ENCODE measurements around the gene PITX3. TPM values are rescaled to one million over a fixed set of nuclear protein-coding genes. Genes with fewer than 3 reads are reported as not detected.

Gene PITX3
- total RNA-seq, 6 donors from 2014 or later, result 0.61 TPM; not detected in 5

GRCh38 chr10:102202386-102202785 is 38.9 kb downstream of the PITX3 start:
- no peak for TF ChIP-seq POLR2AphosphoS5 (IDR thresholded peaks at IDR 0.05)
- 86% methylated on average over 1 of the region's 1 CpG for WGBS, 2 donors
- Histone ChIP-seq H3K27ac (no peak overlapping the region), H3K9me3 (peaks cover 4 to 12% (median 9%) of the 10 kb centered on the region in 4 donors), H3K27me3 (no peaks in the 10 kb centered on the region), H3K36me3 (no peaks in the 10 kb centered on the region), H3K4me1 (no peaks in the 10 kb centered on the region), H3K4me3 (no peak overlapping the region)
- no peak for DNase-seq
- ATAC-seq (ENCODE audit: low FRiP score in 2 of 2), result no peak

GRCh38 chr10:102200751-102201640 is 40.3 kb downstream of the PITX3 start:
- no peaks in the 10 kb centered on the region for H3K27me3 ChIP-seq
- WGBS, 2 donors, result 76 to 88% methylated on average over 4 to 26 of the region's 34 CpGs
- DNase-seq, result peak in 1 of 2 donors; percentile 75

GRCh38 chr10:102198027-102198426 is 43.3 kb downstream of the PITX3 start:
- no peaks in the 10 kb centered on the region for H3K4me1 ChIP-seq
- no peak overlapping the region for H3K27ac ChIP-seq
- H3K27me3 ChIP-seq, result no peaks in the 10 kb centered on the region
- DNase-seq (no peak), ATAC-seq (ENCODE audit: low FRiP score in 2 of 2) (no peak)
- WGBS, 2 donors, result 68 to 78% methylated on average over 2 of the region's 2 CpGs
- H3K9me3 ChIP-seq, result no peaks in the 10 kb centered on the region
- no peak overlapping the region for H3K4me3 ChIP-seq
- no peak for TF ChIP-seq POLR2A (IDR thresholded peaks at IDR 0.05)
- TF ChIP-seq CTCF (IDR thresholded peaks at IDR 0.05), result no peak
- no peak for TF ChIP-seq EP300 (IDR thresholded peaks at IDR 0.05)
- no peak for TF ChIP-seq POLR2AphosphoS5 (IDR thresholded peaks at IDR 0.05)
- no peaks in the 10 kb centered on the region for H3K36me3 ChIP-seq

More at GRCh38 chr10:102200751-102201640, 40.3 kb downstream of the PITX3 start:
- H3K36me3 ChIP-seq, result no peaks in the 10 kb centered on the region
- TF ChIP-seq EP300 (IDR thresholded peaks at IDR 0.05), result no peak
- TF ChIP-seq CTCF (IDR thresholded peaks at IDR 0.05), result no peak
- no peak for TF ChIP-seq POLR2A (IDR thresholded peaks at IDR 0.05)
- TF ChIP-seq POLR2AphosphoS5 (IDR thresholded peaks at IDR 0.05), result no peak
- H3K4me3 ChIP-seq, result no peak overlapping the region
- H3K9me3 ChIP-seq, result peaks cover 4 to 12% (median 9%) of the 10 kb centered on the region in 4 donors
- no peak overlapping the region for H3K27ac ChIP-seq
- no peak for ATAC-seq (ENCODE audit: low FRiP score in 2 of 2)
- H3K4me1 ChIP-seq, result no peaks in the 10 kb centered on the region

GRCh38 chr10:102196893-102197292 is 44.4 kb downstream of the PITX3 start:
- Histone ChIP-seq H3K4me3 (no peak overlapping the region), H3K36me3 (no peaks in the 10 kb centered on the region), H3K9me3 (no peaks in the 10 kb centered on the region), H3K27me3 (no peaks in the 10 kb centered on the region), H3K4me1 (no peaks in the 10 kb centered on the region), H3K27ac (no peak overlapping the region)
- 71 to 76% methylated on average over 2 of the region's 2 CpGs for whole genome bisulfite sequencing, 2 donors
- DNase-seq, result no peak
- no peak for ATAC-seq (ENCODE audit: low FRiP score in 2 of 2)
- TF ChIP-seq POLR2A (IDR thresholded peaks at IDR 0.05) (no peak), CTCF (IDR thresholded peaks at IDR 0.05) (no peak), EP300 (IDR thresholded peaks at IDR 0.05) (no peak), POLR2AphosphoS5 (IDR thresholded peaks at IDR 0.05) (no peak)

- Histone ChIP-seq H3K27me3 (no peaks in the 10 kb centered on the region), H3K9me3 (no peaks in the 10 kb centered on the region), H3K4me3 (no peak overlapping the region), H3K4me1 (no peaks in the 10 kb centered on the region), H3K27ac (no peak overlapping the region), H3K36me3 (no peaks in the 10 kb centered on the region)
- ATAC-seq (ENCODE audit: low FRiP score in 2 of 2) (no peak), DNase-seq (no peak)
- WGBS, 2 donors, result 81 to 85% methylated on average over 6 of the region's 6 CpGs
- no peak for TF ChIP-seq EP300 (IDR thresholded peaks at IDR 0.05)
- no peak for TF ChIP-seq POLR2A (IDR thresholded peaks at IDR 0.05)
- no peak for TF ChIP-seq CTCF (IDR thresholded peaks at IDR 0.05)
- TF ChIP-seq POLR2AphosphoS5 (IDR thresholded peaks at IDR 0.05), result no peak
These were observed 45.9 kb downstream of the PITX3 start for GRCh38 chr10:102195296-102195870.

All from upper lobe of left lung (tissue), 6 donors.